RWPE2 (cell line): ENCODE measurements around the gene GDF2.

Source experiments
- ATAC-seq: fragments of 200-7000 bp; cut with Tn5 transposase; 3 replicates; pipeline ENCODE4 v1.9.1; 2021; ENCODE audit warnings: low read depth
- DNase-seq: peaks from one replicate; pipeline ENCODE4 v3.0.0-alpha.2; 2020; ENCODE audit warnings: low spot score
- H3K27ac ChIP-seq: fragments of 450-650 bp; 2 replicates; pipeline ENCODE4 v1.5.1; 2017; ENCODE audit warnings: mild to moderate bottlenecking; ENCODE audit not compliant: poor library complexity, severe bottlenecking
- H3K27me3 ChIP-seq: fragments of 250-450 bp; sonication (Bioruptor Pico); 2 replicates; pipeline ENCODE4 v1.5.1; 2021; ENCODE audit warnings: mild to moderate bottlenecking, moderate library complexity; ENCODE audit not compliant: insufficient read depth, poor library complexity, severe bottlenecking
- H3K36me3 ChIP-seq: fragments of 250-450 bp; sonication (Bioruptor Pico); 2 replicates; pipeline ENCODE4 v1.5.1; 2020; ENCODE audit warnings: low read depth, mild to moderate bottlenecking, moderate library complexity
- H3K4me1 ChIP-seq: fragments of 250-450 bp; sonication (Bioruptor Pico); 2 replicates; pipeline ENCODE4 v1.5.1; 2021; ENCODE audit warnings: mild to moderate bottlenecking, moderate library complexity; ENCODE audit not compliant: insufficient read depth, poor library complexity, severe bottlenecking
- H3K4me3 ChIP-seq: fragments of 250-450 bp; sonication (Bioruptor Pico); 2 replicates; pipeline ENCODE4 v1.5.1; 2021; ENCODE audit warnings: mild to moderate bottlenecking, moderate library complexity; ENCODE audit not compliant: severe bottlenecking
- H3K9me3 ChIP-seq: fragments of 250-450 bp; sonication (Bioruptor Pico); 2 replicates; pipeline ENCODE4 v1.5.1; 2021; ENCODE audit warnings: mild to moderate bottlenecking, moderate library complexity; ENCODE audit not compliant: severe bottlenecking
- CTCF ChIP-seq: fragments of 450-650 bp; IDR thresholded peaks from one replicate; pipeline ENCODE4 v1.5.1; 2017; ENCODE audit warnings: mild to moderate bottlenecking, moderate library complexity; ENCODE audit not compliant: poor library complexity, severe bottlenecking

The GDF2 gene

GRCh38 chr10:47286591-47287315 is 35.5 kb upstream of the GDF2 start:
- Histone ChIP-seq H3K9me3 (no peaks in the 10 kb centered on the region), H3K27ac (no peak overlapping the region), H3K36me3 (no peaks in the 10 kb centered on the region), H3K4me1 (no peaks in the 10 kb centered on the region), H3K4me3 (no peak overlapping the region), H3K27me3 (no peaks in the 10 kb centered on the region)
- no peak for TF ChIP-seq CTCF
- ATAC-seq (no peak), DNase-seq (no peak)

- Histone ChIP-seq H3K27me3 (no peaks in the 10 kb centered on the region), H3K4me3 (no peak overlapping the region), H3K9me3 (no peaks in the 10 kb centered on the region), H3K36me3 (no peaks in the 10 kb centered on the region), H3K4me1 (no peaks in the 10 kb centered on the region), H3K27ac (no peak overlapping the region)
- TF ChIP-seq CTCF, result no peak
- ATAC-seq, result peak; percentile 46; the same call in 2 of the 3 replicates
- no peak for DNase-seq
Measured at GRCh38 chr10:47287365-47287802, 34.9 kb upstream of the GDF2 start.

GRCh38 chr10:47287805-47288204 is 34.4 kb upstream of the GDF2 start:
- ATAC-seq, result no peak
- DNase-seq, result no peak
- no peak for TF ChIP-seq CTCF
- H3K27ac ChIP-seq, result no peak overlapping the region
- H3K36me3 ChIP-seq, result no peaks in the 10 kb centered on the region
- no peaks in the 10 kb centered on the region for H3K4me1 ChIP-seq
- H3K27me3 ChIP-seq, result no peaks in the 10 kb centered on the region
- H3K9me3 ChIP-seq, result no peaks in the 10 kb centered on the region
- no peak overlapping the region for H3K4me3 ChIP-seq

- no peak for TF ChIP-seq CTCF
Measured at GRCh38 chr10:47288236-47288635, 34.0 kb upstream of the GDF2 start.

GRCh38 chr10:47288916-47289495 is 33.2 kb upstream of the GDF2 start:
- no peak for DNase-seq
- ATAC-seq, result no peak
- Histone ChIP-seq H3K9me3 (no peaks in the 10 kb centered on the region), H3K36me3 (no peaks in the 10 kb centered on the region), H3K4me3 (no peak overlapping the region), H3K27me3 (no peaks in the 10 kb centered on the region), H3K27ac (no peak overlapping the region), H3K4me1 (no peaks in the 10 kb centered on the region)
- TF ChIP-seq CTCF, result no peak

More at GRCh38 chr10:47288236-47288635, 34.0 kb upstream of the GDF2 start:
- Histone ChIP-seq H3K4me1 (no peaks in the 10 kb centered on the region), H3K27ac (no peak overlapping the region), H3K27me3 (no peaks in the 10 kb centered on the region), H3K9me3 (no peaks in the 10 kb centered on the region), H3K4me3 (no peak overlapping the region), H3K36me3 (no peaks in the 10 kb centered on the region)
- ATAC-seq (no peak), DNase-seq (no peak)
